Measurements from ENCODE around the gene SLC22A16.

The SLC22A16 gene

DNA sequence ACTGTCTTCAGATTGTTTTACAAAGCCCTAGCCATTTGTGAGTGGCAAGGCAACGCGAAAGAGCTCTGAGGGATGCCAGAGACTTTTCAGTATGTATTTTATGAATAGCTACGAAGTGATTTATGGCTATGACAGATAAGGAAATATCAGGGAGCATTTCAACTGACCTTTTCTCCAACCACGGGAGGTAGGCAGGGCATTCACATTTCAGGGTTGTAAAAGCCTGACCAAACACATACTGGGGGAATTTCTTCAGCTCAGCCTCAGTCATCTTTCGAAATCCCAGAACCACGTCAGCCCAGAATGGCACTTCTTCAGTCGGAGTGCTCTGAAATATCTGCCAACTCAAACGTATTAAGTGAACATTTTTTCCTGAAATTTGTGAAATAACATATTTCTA lies 71.8 kb downstream of the SLC22A16 start:
- DNase-seq (ENCODE audit: low spot score): no peak

DNA sequence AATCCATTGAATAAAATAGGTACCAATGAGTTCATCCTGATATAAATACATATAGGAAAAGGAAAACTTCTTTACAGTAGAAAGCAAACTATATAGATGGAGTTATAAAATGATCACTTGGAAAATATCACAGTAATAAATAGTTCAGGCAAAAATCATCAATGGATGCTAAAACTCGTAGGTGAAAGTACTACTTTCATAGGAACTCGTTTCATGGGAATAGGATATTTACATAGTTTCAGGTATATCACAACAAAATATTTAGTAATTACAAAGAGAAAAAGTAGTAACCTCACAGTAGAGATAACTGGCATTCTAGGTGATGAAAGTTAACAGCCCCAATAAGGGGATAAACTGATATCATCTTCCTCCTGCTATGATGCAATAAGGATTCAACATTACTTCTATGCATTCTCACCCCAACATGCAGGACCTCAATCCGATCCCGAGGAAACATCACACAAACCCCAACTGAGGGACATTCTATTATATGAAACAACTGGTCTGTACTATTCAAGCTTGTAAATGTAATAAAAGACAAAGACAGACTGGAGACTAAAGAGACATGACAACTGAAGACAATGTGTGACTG lies 74.7 kb downstream of the SLC22A16 start:
- no peak for DNase-seq (ENCODE audit: low spot score)

DNA sequence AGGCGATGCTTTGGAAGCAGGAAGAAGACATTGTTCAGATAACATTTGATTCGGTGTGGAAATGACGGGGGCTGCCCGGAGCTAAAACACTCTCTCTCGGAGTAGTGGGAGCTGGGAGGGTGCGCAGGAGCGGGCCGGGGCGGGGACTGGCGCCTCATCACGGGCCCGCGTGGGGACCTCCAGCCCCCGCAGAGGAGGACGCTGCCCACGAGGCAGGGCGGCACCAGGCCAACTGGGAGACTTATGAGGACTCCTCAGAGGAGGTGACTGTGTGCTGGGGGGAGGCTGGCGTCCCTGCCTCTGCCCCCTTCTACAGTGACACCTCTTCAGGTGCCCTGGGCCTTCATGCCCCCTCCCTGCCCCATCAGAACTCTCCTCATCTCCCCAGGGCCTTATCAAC lies 76.2 kb downstream of the SLC22A16 start:
- no peak for DNase-seq (ENCODE audit: low spot score)

DNA sequence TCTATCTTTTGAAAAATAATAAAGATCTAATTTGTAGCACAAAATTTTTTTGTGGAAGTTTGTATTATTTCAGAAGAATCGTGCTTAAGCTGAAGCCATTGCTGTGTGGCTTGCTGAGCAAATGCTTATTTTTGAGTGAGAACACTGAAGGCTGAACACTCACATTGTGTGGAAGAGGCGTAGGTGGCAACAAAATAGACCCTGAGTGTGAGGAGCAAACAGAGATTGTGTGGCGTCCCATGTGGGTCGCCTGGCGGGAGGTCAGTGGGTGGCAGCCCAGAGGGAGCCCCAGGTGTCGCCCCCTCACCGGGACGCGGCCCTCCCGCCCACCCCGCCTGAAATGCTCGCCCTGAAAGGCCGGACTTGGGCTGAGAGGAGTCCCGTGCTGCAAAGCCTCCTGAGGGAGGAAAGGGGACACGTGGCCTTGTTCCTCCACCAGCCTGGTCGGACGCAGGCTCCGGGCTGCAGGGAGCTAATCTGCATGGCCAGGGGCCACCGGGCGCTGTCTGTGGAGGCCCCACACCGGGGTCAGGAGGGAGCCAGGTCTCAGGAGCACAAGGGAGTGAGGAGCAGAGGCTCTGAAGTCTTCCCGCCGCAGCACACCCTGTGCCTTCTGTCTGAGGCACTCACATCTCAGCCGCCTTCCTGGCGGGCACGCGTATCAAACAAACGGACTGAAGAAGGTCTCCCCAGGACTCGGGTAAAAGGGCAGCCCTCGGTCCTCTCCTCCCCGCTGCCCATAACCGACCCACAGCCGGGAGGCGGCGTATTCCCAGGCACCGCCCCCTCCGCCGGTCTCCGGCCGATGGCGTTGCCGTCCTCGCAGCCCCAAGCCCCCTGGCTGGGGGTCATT lies 77.0 kb downstream of the SLC22A16 start:
- no peak for DNase-seq (ENCODE audit: low spot score)

DNA sequence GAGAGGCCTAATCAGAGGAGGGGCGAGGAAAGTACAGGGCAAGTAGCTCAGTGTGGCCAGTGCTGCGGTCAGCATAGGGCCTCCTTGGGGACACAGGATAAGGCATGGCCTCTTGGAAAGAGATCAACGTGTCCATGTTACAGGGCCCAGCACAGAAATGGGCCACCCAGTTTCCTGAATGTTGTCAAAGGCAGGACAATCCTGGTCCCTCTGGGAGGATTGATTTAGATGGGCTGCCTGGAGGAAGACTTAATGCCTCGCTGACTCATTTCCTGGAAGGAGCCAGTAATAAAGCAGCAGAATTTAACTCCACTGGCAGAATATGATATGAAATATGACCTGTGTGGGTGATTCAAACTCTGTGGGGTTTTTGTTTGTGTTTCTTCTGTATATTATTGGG lies 77.6 kb downstream of the SLC22A16 start:
- no peak for DNase-seq (ENCODE audit: low spot score)

DNA sequence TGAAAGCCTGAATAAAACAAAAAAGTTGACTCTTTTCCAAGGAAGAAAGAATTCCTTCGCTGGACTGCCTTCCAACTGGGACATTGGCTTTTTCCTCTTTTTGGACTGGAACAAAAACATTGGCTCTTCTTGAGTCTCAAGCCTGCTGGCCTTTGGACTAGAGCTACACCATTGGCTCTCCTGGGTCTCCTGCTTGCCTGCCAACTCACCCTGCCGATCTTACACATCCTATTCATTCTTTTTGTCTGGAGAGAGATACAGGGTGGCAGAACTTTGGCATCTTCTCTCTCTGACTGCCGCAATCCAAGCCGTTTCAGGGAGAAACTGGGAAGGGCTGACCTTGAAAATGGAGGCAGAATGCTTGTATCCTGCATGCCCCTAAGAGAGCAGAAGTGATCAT lies 81.2 kb downstream of the SLC22A16 start:
- no peak for DNase-seq (ENCODE audit: low spot score)

DNA sequence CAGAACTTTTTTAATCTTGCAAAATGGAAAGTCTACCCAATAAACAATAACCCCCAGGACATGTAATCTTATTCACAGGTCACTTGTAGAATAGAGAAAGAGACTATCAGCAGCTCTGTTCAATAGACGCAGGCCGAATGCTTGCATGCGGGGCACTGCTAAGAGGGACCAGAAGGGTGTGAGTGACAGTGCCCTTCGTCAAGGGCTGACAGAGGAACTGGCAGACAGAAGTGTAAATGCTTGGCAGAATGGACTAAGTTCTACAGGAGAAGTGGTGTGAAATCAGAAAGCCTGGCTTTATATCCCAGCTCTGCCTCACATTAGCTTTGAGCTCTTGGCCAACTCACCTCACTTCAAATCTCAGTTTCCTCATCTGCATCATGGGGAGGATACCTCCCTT lies 82.0 kb downstream of the SLC22A16 start:
- DNase-seq (ENCODE audit: low spot score): no peak

DNA sequence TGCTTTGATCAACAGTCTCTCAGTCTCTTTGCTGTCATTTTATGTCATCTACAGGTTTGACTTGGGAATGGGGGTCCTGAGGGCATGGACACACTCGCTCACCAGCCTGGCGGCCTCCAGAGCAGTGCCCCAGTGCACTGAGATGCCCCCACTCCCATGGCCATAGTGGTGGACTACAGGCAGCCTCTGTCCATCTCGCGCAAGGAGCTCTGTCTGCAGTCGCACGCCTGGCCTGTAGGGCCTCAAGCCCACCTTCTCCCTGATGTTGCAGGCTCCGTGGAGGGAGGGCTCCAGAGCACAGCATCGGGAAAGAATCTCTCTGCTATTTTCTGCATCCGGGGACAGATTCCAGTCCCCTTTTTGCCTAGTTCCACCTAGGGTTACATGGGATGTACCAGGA lies 83.7 kb downstream of the SLC22A16 start:
- no peak for DNase-seq (ENCODE audit: low spot score)

DNA sequence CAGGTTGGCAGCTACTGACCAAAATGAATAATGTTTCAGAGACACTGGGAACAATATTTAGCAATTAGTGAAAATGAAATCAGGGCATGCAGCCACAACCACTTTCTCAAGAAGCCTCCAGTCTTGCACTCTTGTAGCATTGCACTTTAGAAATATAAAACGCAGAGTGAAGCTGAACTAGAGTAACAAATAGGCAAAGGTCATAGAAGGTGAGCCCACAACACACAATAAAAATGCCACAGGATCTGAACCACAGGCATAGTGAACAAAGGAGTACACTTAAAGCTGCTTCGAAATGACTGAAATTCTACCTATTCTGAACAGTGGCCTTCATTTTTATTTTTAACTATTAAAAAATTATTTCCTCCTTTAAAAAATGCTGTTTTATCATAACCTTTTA lies 86.0 kb downstream of the SLC22A16 start:
- DNase-seq (ENCODE audit: low spot score): no peak

DNA sequence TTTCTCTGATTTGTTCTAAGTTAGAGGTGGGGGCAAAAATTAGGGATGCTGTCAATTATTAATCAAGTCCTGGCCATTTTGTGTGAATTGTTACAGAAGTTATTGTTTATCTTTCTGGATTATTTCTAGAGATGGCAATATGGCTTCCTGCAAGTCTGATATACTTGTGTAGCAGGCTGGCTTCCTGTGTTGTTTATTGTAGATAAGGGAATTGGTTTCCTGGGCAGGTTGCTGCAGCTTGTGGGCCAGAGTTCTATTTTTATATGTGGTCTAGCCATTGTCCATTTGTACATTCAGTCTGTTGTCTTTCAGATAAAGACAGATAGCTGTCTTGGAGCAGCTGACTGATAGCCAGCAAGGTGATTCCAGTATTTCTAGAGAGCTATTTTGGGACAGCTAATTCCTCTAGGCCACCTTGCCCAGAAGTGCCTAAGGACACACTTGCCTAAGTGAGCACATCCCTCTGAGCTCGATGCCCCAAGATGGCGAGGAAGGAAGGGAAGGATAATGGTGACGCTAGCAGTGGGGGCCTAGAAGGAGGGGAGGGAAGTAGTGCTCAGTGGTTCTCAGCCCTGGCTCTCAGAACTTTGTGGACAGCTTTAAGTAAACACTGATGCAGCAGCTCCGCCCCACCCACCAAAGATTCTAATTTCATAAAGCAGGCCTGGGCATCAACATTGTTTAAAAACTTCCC lies 86.6 kb downstream of the SLC22A16 start:
- DNase-seq (ENCODE audit: low spot score): no peak

DNA sequence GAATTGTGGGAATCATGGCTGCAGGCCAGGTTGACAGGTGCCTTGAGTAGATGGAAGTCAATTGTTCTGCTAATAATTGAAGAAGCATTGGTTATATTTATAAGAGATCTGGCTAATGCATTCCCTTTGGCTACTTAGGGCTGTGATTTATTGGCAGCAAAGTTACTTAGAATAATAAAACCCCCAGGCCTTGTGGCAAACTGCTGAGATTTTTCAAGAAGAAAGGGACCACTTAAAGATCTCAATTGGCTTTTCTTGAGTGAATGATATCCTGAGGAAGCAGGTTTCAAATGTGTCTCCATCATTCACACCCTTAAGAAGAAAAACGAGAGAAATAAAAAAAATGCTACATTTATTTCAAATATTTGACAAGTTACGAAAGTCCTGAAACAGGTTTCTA lies 88.4 kb downstream of the SLC22A16 start:
- no peak for DNase-seq (ENCODE audit: low spot score)

DNA sequence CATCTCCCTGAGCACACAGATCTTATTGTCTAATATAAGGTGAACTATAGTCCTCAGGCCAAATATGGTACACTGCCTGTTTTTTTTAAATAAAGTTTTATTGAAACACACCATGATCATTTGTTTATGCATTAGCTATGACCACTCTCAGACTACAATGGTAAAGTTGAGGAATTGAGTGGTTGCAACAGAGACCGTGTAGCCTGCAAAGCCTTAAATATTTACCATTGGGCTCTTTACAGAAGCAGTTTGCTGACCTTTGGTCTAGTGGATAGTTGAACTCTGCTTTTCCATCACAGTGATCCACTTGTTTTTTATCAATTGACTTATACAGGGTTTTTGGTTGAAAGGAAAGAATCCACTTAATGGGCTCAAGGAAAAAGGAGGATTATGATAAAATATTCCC lies 91.0 kb downstream of the SLC22A16 start:
- DNase-seq (ENCODE audit: low spot score): no peak

DNA sequence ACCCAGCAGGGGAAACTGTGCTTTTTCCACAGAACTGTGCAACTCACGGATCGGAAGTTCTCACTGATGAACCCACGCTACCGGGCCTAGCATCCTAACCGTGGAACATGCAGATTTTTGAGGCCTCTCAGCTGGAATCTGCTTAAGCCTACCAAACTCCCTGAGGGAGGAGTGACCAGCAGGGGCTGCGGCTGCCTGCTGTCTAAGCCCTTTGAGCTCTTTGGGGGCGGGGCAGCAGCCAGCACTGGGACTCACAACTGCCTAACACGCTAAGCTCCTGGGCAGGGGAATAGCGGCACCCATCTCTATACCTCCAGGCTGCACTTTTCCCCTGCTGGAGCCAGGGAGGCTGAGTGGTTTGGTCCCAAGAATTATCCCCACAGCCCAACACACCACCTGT lies 97.9 kb downstream of the SLC22A16 start:
- DNase-seq (ENCODE audit: low spot score): no peak

All from CD4-positive, alpha-beta T cell treated with Interleukin-6 at 100 ng/mL for 8 hours (primary cell).